ENCODE data around the gene CCDC3. TPM values are rescaled to one million over a fixed set of nuclear protein-coding genes. Genes with fewer than 3 reads are reported as not detected.

CCDC3 gene
- total RNA-seq, 1 donor from 2014 or later = 86.0 TPM

DNA sequence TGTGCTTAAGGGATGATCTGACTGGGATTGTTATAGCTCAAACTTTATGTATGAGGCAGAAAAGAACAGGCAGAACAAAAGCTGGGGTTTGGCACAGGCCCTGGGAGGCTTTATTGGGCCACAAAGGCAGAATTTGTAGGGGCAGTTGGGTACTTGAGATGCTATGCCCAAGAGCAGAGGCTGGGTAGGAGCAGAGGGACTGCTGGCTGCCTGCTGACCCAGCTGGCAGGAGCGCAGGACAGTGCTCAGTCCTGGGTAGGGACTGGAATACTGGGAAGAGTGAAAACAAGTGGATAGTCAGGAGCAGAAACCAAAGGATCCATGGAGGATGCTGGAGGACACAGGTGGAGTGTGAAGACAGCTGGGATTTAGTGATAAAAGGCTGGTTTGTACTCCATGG is 75.7 kb downstream of the CCDC3 start:
- Histone ChIP-seq H3K36me3 (no peaks in the 10 kb centered on the region), H3K27me3 (no peaks in the 10 kb centered on the region), H3K4me1 (peaks cover 0 to 2% of the 10 kb centered on the region in 2 donors), H3K9me3 (no peaks in the 10 kb centered on the region), H3K4me3 (no peak overlapping the region), H3K27ac (peak overlapping the region in 1 of 2 donors; percentile 49)
- no peak for TF ChIP-seq CTCF (IDR thresholded peaks at IDR 0.05)
- intact Hi-C loops (cut with DNase I) = no loop called here
- DNase-seq (ENCODE audit: low spot score in 2 of 2) = no peak

DNA sequence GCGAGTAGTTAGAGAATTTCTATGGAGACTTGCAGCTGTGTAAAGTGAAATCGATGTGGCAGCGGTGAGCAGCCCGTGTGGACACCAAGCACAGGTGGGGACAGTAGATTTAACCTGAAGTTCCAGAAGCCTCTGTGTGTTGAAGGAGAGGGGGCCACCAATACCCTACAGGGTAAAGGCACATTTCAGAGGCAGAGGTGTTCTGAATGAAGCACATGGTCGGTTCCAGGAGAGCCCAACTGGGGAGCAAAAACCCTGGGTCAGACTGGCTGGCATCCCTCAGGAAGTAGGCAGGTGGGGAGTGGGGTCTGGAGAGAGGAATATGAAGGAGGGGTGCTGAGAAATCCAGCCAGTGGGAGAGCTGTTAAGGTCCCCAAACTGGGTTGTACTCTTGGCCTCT is 76.6 kb downstream of the CCDC3 start:
- no peak overlapping the region for H3K4me3 ChIP-seq
- H3K27ac ChIP-seq = no peak overlapping the region
- no peaks in the 10 kb centered on the region for H3K9me3 ChIP-seq
- peaks cover 0 to 2% of the 10 kb centered on the region in 2 donors for H3K4me1 ChIP-seq
- intact Hi-C loops (cut with DNase I) = no loop called here
- DNase-seq (ENCODE audit: low spot score in 2 of 2) = no peak
- no peak for TF ChIP-seq CTCF (IDR thresholded peaks at IDR 0.05)
- no peaks in the 10 kb centered on the region for H3K36me3 ChIP-seq
- no peaks in the 10 kb centered on the region for H3K27me3 ChIP-seq

- Histone ChIP-seq H3K4me1 (peaks cover 0 to 2% of the 10 kb centered on the region in 2 donors), H3K4me3 (no peak overlapping the region), H3K36me3 (no peaks in the 10 kb centered on the region), H3K9me3 (no peaks in the 10 kb centered on the region), H3K27me3 (no peaks in the 10 kb centered on the region), H3K27ac (peak overlapping the region in 1 of 2 donors; percentile 11)
- intact Hi-C loops (cut with DNase I) = no loop called here
- no peak for TF ChIP-seq CTCF (IDR thresholded peaks at IDR 0.05)
- DNase-seq (ENCODE audit: low spot score in 2 of 2) = no peak
These were observed 79.2 kb downstream of the CCDC3 start for GRCh38 chr10:12922117-12922900.

- Histone ChIP-seq H3K4me3 (no peak overlapping the region), H3K27ac (peak overlapping the region in 1 of 2 donors; percentile 31), H3K36me3 (peaks cover 0 to 3% of the 10 kb centered on the region in 2 donors), H3K27me3 (no peaks in the 10 kb centered on the region), H3K4me1 (no peaks in the 10 kb centered on the region), H3K9me3 (no peaks in the 10 kb centered on the region)
- intact Hi-C loops (cut with DNase I) = no loop called here
- no peak for TF ChIP-seq CTCF (IDR thresholded peaks at IDR 0.05)
- no peak for DNase-seq (ENCODE audit: low spot score in 2 of 2)
These were observed 80.3 kb downstream of the CCDC3 start for GRCh38 chr10:12921163-12921562.

DNA sequence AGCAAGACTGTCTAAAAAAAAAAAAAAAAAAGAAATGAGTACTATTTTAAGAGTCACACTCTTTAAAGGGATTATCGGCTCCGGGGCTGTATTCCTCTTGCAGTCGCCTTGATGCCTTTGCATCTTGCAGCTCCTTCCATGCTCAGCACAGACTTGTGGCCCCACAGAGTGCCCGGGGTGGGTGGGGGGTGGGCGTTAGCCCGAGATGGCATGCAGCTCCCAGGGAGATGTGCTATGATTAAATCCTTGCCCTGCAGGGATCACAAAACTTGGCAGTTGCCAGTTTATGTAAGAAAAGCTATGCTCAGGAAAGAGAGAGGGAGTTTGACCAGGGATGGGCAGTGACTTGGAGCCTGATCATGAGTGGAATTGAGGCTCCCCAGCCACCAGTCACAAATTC is 81.9 kb downstream of the CCDC3 start:
- Histone ChIP-seq H3K9me3 (no peaks in the 10 kb centered on the region), H3K27ac (peak overlapping the region; percentile 31 to 70), H3K4me3 (no peak overlapping the region), H3K36me3 (peaks cover 0 to 3% of the 10 kb centered on the region in 2 donors), H3K4me1 (peaks cover 0 to 2% of the 10 kb centered on the region in 2 donors), H3K27me3 (no peaks in the 10 kb centered on the region)
- intact Hi-C loops (cut with DNase I) = no loop called here
- DNase-seq (ENCODE audit: low spot score in 2 of 2) = no peak
- TF ChIP-seq CTCF (IDR thresholded peaks at IDR 0.05) = no peak
